IMR-90 (cell line): ENCODE results near the gene RAPGEF1. TPM values are rescaled to one million over a fixed set of nuclear protein-coding genes. Genes with fewer than 3 reads are reported as not detected.
A peak's percentile ranks its signal among the peaks of the same experiment; 100 is the strongest.

ENCODE experiments used
- ATAC-seq: fragments of 200-7000 bp; cut with Tn5 transposase; 2 replicates; pipeline ENCODE4 v1.9.1; 2020; ENCODE audit warnings: low read depth, mild to moderate bottlenecking, moderate library complexity
- BruUV-seq: library from RNA; stranded (reverse); fragments of 400-500 nt; replicated peaks from 2 replicates; lab custom pipeline; 2021; lab: Mats Ljungman, UMichigan
- CTCF ChIA-PET: fragments of 300-600 bp; formaldehyde crosslinking; extraction: SDS; loops from one replicate; lab custom pipeline; 2021; ENCODE audit warnings: antibody characterized with exemption; lab: Yijun Ruan, JAX
- POLR2A ChIA-PET: fragments of 300-600 bp; sonication (Branson Sonifier 250); formaldehyde crosslinking; loops from one replicate; lab custom pipeline; 2022; ENCODE audit warnings: antibody characterized with exemption; ENCODE audit not compliant: unreplicated experiment; lab: Charles Lee
- DNase-seq: peaks from one replicate; pipeline ENCODE4 v3.0.0; 2013
- H2AFZ ChIP-seq: replicated peaks from 2 replicates; pipeline ENCODE3; 2013; ENCODE audit warnings: low read length, mild to moderate bottlenecking; ENCODE audit not compliant: poor library complexity
- H2AK5ac ChIP-seq: 2 replicates; pipeline ENCODE4 v1.6.1; 2013; ENCODE audit warnings: low read depth, low read length, inconsistent platforms
- H2AK9ac ChIP-seq: replicated peaks from 2 replicates; pipeline ENCODE3; 2013; ENCODE audit warnings: mild to moderate bottlenecking, low read depth, low read length, moderate library complexity; ENCODE audit not compliant: poor library complexity
- H2BK120ac ChIP-seq: 2 replicates; pipeline ENCODE4 v1.6.1; 2013; ENCODE audit warnings: low read depth, low read length, inconsistent platforms
- H2BK15ac ChIP-seq: 3 replicates; pipeline ENCODE4 v1.6.1; 2013; ENCODE audit warnings: low read depth, low read length, inconsistent platforms
- H2BK20ac ChIP-seq: 2 replicates; pipeline ENCODE4 v1.6.1; 2013; ENCODE audit warnings: low read depth, mild to moderate bottlenecking, inconsistent platforms, low read length, moderate library complexity
- H2BK5ac ChIP-seq: 2 replicates; pipeline ENCODE4 v1.6.1; 2013; ENCODE audit warnings: mild to moderate bottlenecking, low read depth, low read length, inconsistent platforms; ENCODE audit not compliant: poor library complexity, severe bottlenecking
- H3K14ac ChIP-seq: replicated peaks from 2 replicates; pipeline ENCODE4 v1.6.1; 2013; ENCODE audit warnings: low read depth, low read length, inconsistent platforms
- H3K18ac ChIP-seq: 2 replicates; pipeline ENCODE4 v1.6.1; 2013; ENCODE audit warnings: low read depth, low read length, control low read depth
- H3K23ac ChIP-seq: 2 replicates; pipeline ENCODE4 v1.6.1; 2013; ENCODE audit warnings: low read depth, low read length, inconsistent platforms
- H3K27ac ChIP-seq: 2 replicates; pipeline ENCODE4 v1.5.1; 2013; ENCODE audit warnings: mild to moderate bottlenecking, control low read depth, low read length; ENCODE audit not compliant: insufficient read depth
- H3K27me3 ChIP-seq: 2 replicates; pipeline ENCODE4 v1.6.1; 2013; ENCODE audit warnings: low read length; ENCODE audit not compliant: control insufficient read depth, insufficient read depth
- H3K36me3 ChIP-seq: 2 replicates; pipeline ENCODE4 v1.6.1; 2013; ENCODE audit warnings: low read length, mixed read lengths; ENCODE audit not compliant: control insufficient read depth, insufficient read depth
- H3K4ac ChIP-seq: 2 replicates; pipeline ENCODE4 v1.6.1; 2013; ENCODE audit warnings: low read depth, low read length, inconsistent platforms
- H3K4me1 ChIP-seq: 2 replicates; pipeline ENCODE4 v1.6.1; 2013; ENCODE audit warnings: low read length, mixed read lengths; ENCODE audit not compliant: control insufficient read depth, insufficient read depth
- H3K4me2 ChIP-seq: 2 replicates; pipeline ENCODE4 v1.6.1; 2013; ENCODE audit warnings: low read depth, mild to moderate bottlenecking, control low read depth, low read length, moderate library complexity
- H3K4me3 ChIP-seq: 2 replicates; pipeline ENCODE4 v1.5.1; 2013; ENCODE audit warnings: low read depth, mild to moderate bottlenecking, control low read depth, low read length, moderate library complexity; ENCODE audit not compliant: insufficient read depth
- H3K56ac ChIP-seq: 2 replicates; pipeline ENCODE4 v1.6.1; 2013; ENCODE audit warnings: low read length, inconsistent platforms; ENCODE audit not compliant: insufficient read depth; ENCODE audit errors: extremely low read depth
- H3K79me1 ChIP-seq, 2 experiments: 2 replicates each; pipeline ENCODE4 v1.6.1; 2013; ENCODE audit warnings: low read length in 2 of 2, inconsistent platforms in 1 of 2, low read depth in 1 of 2
- H3K9ac ChIP-seq: 2 replicates; pipeline ENCODE4 v1.6.1; 2013; ENCODE audit warnings: low read depth, low read length, control low read depth
- H3K9me1 ChIP-seq: 2 replicates; pipeline ENCODE4 v1.6.1; 2013; ENCODE audit warnings: low read length, inconsistent platforms; ENCODE audit not compliant: insufficient read depth
- H3K9me3 ChIP-seq: 2 replicates; pipeline ENCODE4 v1.6.1; 2013; ENCODE audit warnings: low read length; ENCODE audit not compliant: control insufficient read depth, insufficient read depth
- H4K20me1 ChIP-seq: 2 replicates; pipeline ENCODE4 v1.6.1; 2013; ENCODE audit warnings: low read length, inconsistent platforms; ENCODE audit not compliant: insufficient read depth
- H4K5ac ChIP-seq: 2 replicates; pipeline ENCODE4 v1.6.1; 2013; ENCODE audit warnings: mild to moderate bottlenecking, low read depth, low read length, control low read depth
- H4K8ac ChIP-seq, 2 experiments: 2 replicates each; pipeline ENCODE4 v1.6.1; 2013; ENCODE audit warnings: low read depth in 2 of 2, low read length in 2 of 2, control low read depth in 1 of 2, inconsistent platforms in 1 of 2
- H4K91ac ChIP-seq: 2 replicates; pipeline ENCODE4 v1.6.1; 2013; ENCODE audit warnings: low read depth, low read length, inconsistent platforms; ENCODE audit not compliant: insufficient read depth
- BHLHE40 ChIP-seq: fragments of 150-350 bp; IDR thresholded peaks from 2 replicates; pipeline ENCODE4 v1.6.1; 2016; ENCODE audit warnings: mild to moderate bottlenecking, low read depth, low read length
- RAD21 ChIP-seq: IDR thresholded peaks from 2 replicates; pipeline ENCODE4 v1.6.1; 2012; ENCODE audit warnings: low read length, improper control_type of control experiment
- WGBS, 2 experiments: methylation state at CpG; one replicate each; pipeline versions ENCODE4 v1.1.5 to v1.1.7; 2013; ENCODE audit warnings: missing lambda C conversion rate in 2 of 2; ENCODE audit not compliant: insufficient read length in 1 of 2; ENCODE audit errors: extremely low coverage in 2 of 2; 5-methylcytosine and 5-hydroxymethylcytosine counted together
- dilution Hi-C: fragments of 300-500 bp; cut with HindIII; formaldehyde crosslinking; loops from one replicate; pipeline ENCODE4 v1.14.3; 2018; ENCODE audit warnings: low sequenced_read_pairs; ENCODE audit not compliant: unreplicated experiment
- in situ Hi-C: fragments of 300-500 bp; cut with MboI; formaldehyde crosslinking; loops from 3 replicates; pipeline ENCODE4 v1.14.3; 2019; ENCODE audit warnings: low sequenced_read_pairs, inconsistent platforms, mixed read lengths
- intact Hi-C: fragments of 100-400 bp; cut with micrococcal nuclease; formaldehyde crosslinking; loops from 2 replicates; pipeline ENCODE4 v1.10.0; 2022
- polyA plus RNA-seq, 3 experiments: library from polyadenylated mRNA; depleted of rRNA; stranded (reverse); fragments of >200 nt; gene quantifications; 2 replicates each; pipeline ENCODE4 v1.2.3, GENCODE V29; 2012; ENCODE audit warnings: low replicate concordance in 1 of 3
- total RNA-seq: library from RNA; depleted of rRNA; stranded (reverse); fragments of >200 nt; gene quantifications from 2 replicates; pipeline ENCODE4 v1.2.3, GENCODE V29; 2012

Gene RAPGEF1
- total and polyA plus RNA-seq, 2 of the 4 experiments (the other 2 are of a cell fraction): 13.1 to 22.3 TPM

GRCh38 chr9:131588396-131588795 is 151.5 kb downstream of the RAPGEF1 start:
- H3K23ac ChIP-seq: no peak overlapping the region
- DNase-seq (no peak), ATAC-seq (no peak)
- 0 out of 2 replicates have a peak, but pooled peaks cover under 1% of the 10 kb centered on the region for H3K9me1 ChIP-seq
- no TSS peak for BruUV-seq
- TF ChIP-seq RAD21 (no peak), BHLHE40 (no peak)
- H2AFZ ChIP-seq: no peak overlapping the region
- no peak overlapping the region for H3K4me3 ChIP-seq
- no peaks in the 10 kb centered on the region; the same call in 1 of the 2 replicates for H4K20me1 ChIP-seq
- H3K79me1 ChIP-seq: no peaks in the 10 kb centered on the region
- H3K27me3 ChIP-seq: no peaks in the 10 kb centered on the region
- intact Hi-C loops (no loop called here), in situ Hi-C loops (loop anchor here (25.0 kb wide), 1 partner anchor 674 kb away; no protein-coding TSS in a partner anchor), dilution Hi-C loops (no loop called here)
- no peaks in the 10 kb centered on the region for H3K4me1 ChIP-seq
- no peak overlapping the region for H4K91ac ChIP-seq
- no peak overlapping the region for H2AK5ac ChIP-seq
- H3K9me3 ChIP-seq: no peaks in the 10 kb centered on the region
- no peak overlapping the region for H2BK120ac ChIP-seq
- POLR2A ChIA-PET: no interaction called here
- H3K9ac ChIP-seq: no peak overlapping the region
- H3K27ac ChIP-seq: no peak overlapping the region
- H2AK9ac ChIP-seq: peak overlapping the region; percentile 37
- H3K4me2 ChIP-seq: no peak overlapping the region
- H3K14ac ChIP-seq: no peak overlapping the region
- 92% methylated on average over 5 of the region's 9 CpGs; no CpG with 5 or more reads in 1 of the 2 experiments for WGBS, 2 experiments
- H3K56ac ChIP-seq: no peak overlapping the region
- H4K5ac ChIP-seq: no peak overlapping the region
- no peak overlapping the region for H4K8ac ChIP-seq
- no peak overlapping the region for H3K4ac ChIP-seq
- H2BK5ac ChIP-seq: no peak overlapping the region
- CTCF ChIA-PET: no interaction called here
- H3K18ac ChIP-seq: no peak overlapping the region
- peaks cover 39% of the 10 kb centered on the region for H3K36me3 ChIP-seq
- H2BK20ac ChIP-seq: no peak overlapping the region
- no peak overlapping the region for H2BK15ac ChIP-seq
